ACC112 (cell line): ENCODE results near the gene OGDH.

Source experiments
- H2AFZ ChIP-seq: fragments of 200-600 bp; sonication (generic); one replicate; pipeline ENCODE4 v1.6.0; 2017; ENCODE audit warnings: antibody characterized with exemption, low read length; ENCODE audit not compliant: unreplicated experiment
- H3K27ac ChIP-seq: fragments of 200-600 bp; sonication (generic); 2 replicates; pipeline ENCODE4 v1.5.1; 2014; ENCODE audit warnings: low read depth, mild to moderate bottlenecking, antibody characterized with exemption, low read length, moderate library complexity
- H3K27me3 ChIP-seq: fragments of 200-600 bp; sonication (generic); 2 replicates; pipeline ENCODE4 v1.6.1; 2014; ENCODE audit warnings: mild to moderate bottlenecking, antibody characterized with exemption, low read length, moderate library complexity, mixed read lengths; ENCODE audit not compliant: insufficient read depth
- H3K36me3 ChIP-seq: fragments of 200-600 bp; sonication (generic); 2 replicates; pipeline ENCODE4 v1.6.1; 2016; ENCODE audit warnings: mild to moderate bottlenecking, antibody characterized with exemption, low read length, moderate library complexity, mixed read lengths; ENCODE audit not compliant: insufficient read depth
- H3K4me1 ChIP-seq: fragments of 200-600 bp; sonication (generic); one replicate; pipeline ENCODE4 v1.6.1; 2016; ENCODE audit warnings: low read length, mixed read lengths; ENCODE audit not compliant: insufficient read depth, unreplicated experiment, control insufficient read depth
- H3K4me3 ChIP-seq: fragments of 200-600 bp; sonication (generic); 2 replicates; pipeline ENCODE4 v1.5.1; 2014; ENCODE audit warnings: mild to moderate bottlenecking, low read depth, low read length
- H3K79me2 ChIP-seq: fragments of 200-600 bp; sonication (generic); one replicate; pipeline ENCODE4 v1.6.0; 2016; ENCODE audit warnings: low read length; ENCODE audit not compliant: control insufficient read depth, unreplicated experiment, insufficient read depth

Gene OGDH

GRCh38 chr7:44631458-44632115 is 25.2 kb downstream of the OGDH start:
- Histone ChIP-seq H3K36me3 (0 out of 2 replicates have a peak, but pooled peaks cover 6% of the 10 kb centered on the region), H3K4me3 (no peak overlapping the region), H2AFZ (no peak overlapping the region), H3K79me2 (peaks cover 3% of the 10 kb centered on the region), H3K27me3 (no peaks in the 10 kb centered on the region), H3K4me1 (peaks cover 26% of the 10 kb centered on the region), H3K27ac (no peak overlapping the region)

GRCh38 chr7:44632196-44632595 is 25.8 kb downstream of the OGDH start:
- Histone ChIP-seq H3K79me2 (peaks cover 3% of the 10 kb centered on the region), H2AFZ (no peak overlapping the region), H3K36me3 (0 out of 2 replicates have a peak, but pooled peaks cover 6% of the 10 kb centered on the region), H3K4me3 (no peak overlapping the region), H3K27ac (peak overlapping the region; percentile 93; the same call in 1 of the 2 replicates), H3K27me3 (no peaks in the 10 kb centered on the region), H3K4me1 (peaks cover 27% of the 10 kb centered on the region)

- Histone ChIP-seq H3K4me1 (peaks cover 41% of the 10 kb centered on the region), H3K79me2 (peaks cover 3% of the 10 kb centered on the region), H3K27ac (peak overlapping the region; percentile 93)
Measured at GRCh38 chr7:44633254-44634186, 27.1 kb downstream of the OGDH start.

GRCh38 chr7:44634187-44634838 is 27.9 kb downstream of the OGDH start:
- Histone ChIP-seq H3K79me2 (peaks cover 3% of the 10 kb centered on the region), H3K27me3 (no peaks in the 10 kb centered on the region), H3K4me3 (no peak overlapping the region), H2AFZ (no peak overlapping the region), H3K27ac (peak overlapping the region; percentile 93), H3K4me1 (peaks cover 48% of the 10 kb centered on the region), H3K36me3 (0 out of 2 replicates have a peak, but pooled peaks cover 6% of the 10 kb centered on the region)

More at GRCh38 chr7:44633254-44634186, 27.1 kb downstream of the OGDH start:
- Histone ChIP-seq H3K36me3 (0 out of 2 replicates have a peak, but pooled peaks cover 6% of the 10 kb centered on the region), H2AFZ (no peak overlapping the region), H3K27me3 (no peaks in the 10 kb centered on the region), H3K4me3 (no peak overlapping the region)

- peaks cover 3% of the 10 kb centered on the region for H3K79me2 ChIP-seq
- H3K4me1 ChIP-seq: peaks cover 55% of the 10 kb centered on the region
- no peaks in the 10 kb centered on the region for H3K27me3 ChIP-seq
- H3K36me3 ChIP-seq: 0 out of 2 replicates have a peak, but pooled peaks cover 6% of the 10 kb centered on the region
- H2AFZ ChIP-seq: no peak overlapping the region
- H3K27ac ChIP-seq: peak overlapping the region; percentile 93
- no peak overlapping the region for H3K4me3 ChIP-seq
Measured at GRCh38 chr7:44634839-44635591, 28.6 kb downstream of the OGDH start.

- H2AFZ ChIP-seq: no peak overlapping the region
- H3K79me2 ChIP-seq: peaks cover 3% of the 10 kb centered on the region
- peaks cover 63% of the 10 kb centered on the region for H3K4me1 ChIP-seq
- H3K4me3 ChIP-seq: no peak overlapping the region
- H3K27me3 ChIP-seq: no peaks in the 10 kb centered on the region
- H3K27ac ChIP-seq: 0 out of 2 replicates have a peak overlapping the region, but pooled peaks have one; percentile 6
- H3K36me3 ChIP-seq: 0 out of 2 replicates have a peak, but pooled peaks cover 3% of the 10 kb centered on the region
Measured at GRCh38 chr7:44636041-44636584, 29.7 kb downstream of the OGDH start.

- Histone ChIP-seq H3K4me1 (peaks cover 63% of the 10 kb centered on the region), H3K79me2 (peaks cover 10% of the 10 kb centered on the region), H3K27ac (peak overlapping the region; percentile 96), H3K36me3 (no peaks in the 10 kb centered on the region), H3K4me3 (no peak overlapping the region), H3K27me3 (no peaks in the 10 kb centered on the region), H2AFZ (no peak overlapping the region)
Measured at GRCh38 chr7:44636926-44637325, 30.5 kb downstream of the OGDH start.

- Histone ChIP-seq H3K4me3 (peak overlapping the region; percentile 8), H3K79me2 (peaks cover 11% of the 10 kb centered on the region), H3K27me3 (no peaks in the 10 kb centered on the region), H3K4me1 (peaks cover 59% of the 10 kb centered on the region), H3K27ac (peak overlapping the region; percentile 96), H2AFZ (no peak overlapping the region), H3K36me3 (no peaks in the 10 kb centered on the region)
Measured at GRCh38 chr7:44637788-44638594, 31.6 kb downstream of the OGDH start.
